Measurements from ENCODE around the gene GNG10. TPM values are rescaled to one million over a fixed set of nuclear protein-coding genes. Genes with fewer than 3 reads are reported as not detected.

GNG10 gene
- total RNA-seq, 2 experiments from 2014 or later, result 8.3 to 10.4 TPM

DNA sequence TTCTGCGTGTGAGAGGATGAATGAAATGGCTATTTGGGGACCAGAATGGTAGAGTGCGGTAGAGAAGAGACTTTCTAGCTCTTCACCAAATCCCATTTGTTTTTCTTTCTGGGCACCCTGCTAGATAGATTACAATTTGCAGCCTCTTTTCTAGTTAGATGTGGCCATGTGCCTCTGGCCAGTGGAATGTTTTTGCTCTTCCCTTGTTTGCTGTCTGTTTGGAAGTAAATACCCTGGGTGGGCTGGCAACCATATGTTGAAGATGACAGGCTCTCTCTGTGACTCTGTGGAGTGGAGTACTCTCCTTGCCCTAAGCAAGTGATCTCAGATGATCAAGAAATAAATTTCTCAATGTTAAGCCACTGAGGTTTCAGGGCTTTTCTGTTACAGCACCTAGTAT, 12.9 kb downstream of the GNG10 start:
- H3K9me2 ChIP-seq (ENCODE audit: insufficient read depth, low read length), result no peaks in the 10 kb centered on the region
- no peaks in the 10 kb centered on the region for H3K4me1 ChIP-seq (ENCODE audit: insufficient read depth, low read length, poor library complexity, severe bottlenecking)
- no peaks in the 10 kb centered on the region for H3K79me2 ChIP-seq (ENCODE audit: insufficient read depth, low read depth, low read length)
- H2AFZ ChIP-seq (ENCODE audit: low read length), result no peak overlapping the region
- H4K20me1 ChIP-seq (ENCODE audit: insufficient read depth, low read length), result no peaks in the 10 kb centered on the region
- no peaks in the 10 kb centered on the region for H3K36me3 ChIP-seq (ENCODE audit: insufficient read depth, low read length)
- ChIA-PET POLR2A (no interaction called here), CTCF (ENCODE audit: unreplicated experiment) (no interaction called here)
- intact Hi-C loops (cut with micrococcal nuclease; ENCODE audit: unreplicated experiment), result no loop called here
- no peaks in the 10 kb centered on the region for H3K9me3 ChIP-seq (ENCODE audit: low read length)
- H3K4me3 ChIP-seq (ENCODE audit: low read depth, low read length, poor library complexity, severe bottlenecking), result no peak overlapping the region
- no peak overlapping the region for H3K27ac ChIP-seq (ENCODE audit: low read depth, low read length, poor library complexity, severe bottlenecking)
- H3K4me2 ChIP-seq (ENCODE audit: low read length), result no peak overlapping the region
- DNase-seq (ENCODE audit: low spot score), result no peak
- TF ChIP-seq, protein P1, sequence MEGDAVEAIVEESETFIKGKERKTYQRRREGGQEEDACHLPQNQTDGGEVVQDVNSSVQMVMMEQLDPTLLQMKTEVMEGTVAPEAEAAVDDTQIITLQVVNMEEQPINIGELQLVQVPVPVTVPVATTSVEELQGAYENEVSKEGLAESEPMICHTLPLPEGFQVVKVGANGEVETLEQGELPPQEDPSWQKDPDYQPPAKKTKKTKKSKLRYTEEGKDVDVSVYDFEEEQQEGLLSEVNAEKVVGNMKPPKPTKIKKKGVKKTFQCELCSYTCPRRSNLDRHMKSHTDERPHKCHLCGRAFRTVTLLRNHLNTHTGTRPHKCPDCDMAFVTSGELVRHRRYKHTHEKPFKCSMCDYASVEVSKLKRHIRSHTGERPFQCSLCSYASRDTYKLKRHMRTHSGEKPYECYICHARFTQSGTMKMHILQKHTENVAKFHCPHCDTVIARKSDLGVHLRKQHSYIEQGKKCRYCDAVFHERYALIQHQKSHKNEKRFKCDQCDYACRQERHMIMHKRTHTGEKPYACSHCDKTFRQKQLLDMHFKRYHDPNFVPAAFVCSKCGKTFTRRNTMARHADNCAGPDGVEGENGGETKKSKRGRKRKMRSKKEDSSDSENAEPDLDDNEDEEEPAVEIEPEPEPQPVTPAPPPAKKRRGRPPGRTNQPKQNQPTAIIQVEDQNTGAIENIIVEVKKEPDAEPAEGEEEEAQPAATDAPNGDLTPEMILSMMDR (conservative IDR thresholded peaks at IDR 0.05; ENCODE audit: low read length), result no peak
- TF ChIP-seq EZH2phosphoT487 (IDR thresholded peaks at IDR 0.05; ENCODE audit: borderline replicate concordance, low read depth, low read length), result no peak
- BruUV-seq (replicated peaks), result no TSS peak

- H3K27ac ChIP-seq (ENCODE audit: low read depth, low read length, poor library complexity, severe bottlenecking), result no peak overlapping the region
- no peaks in the 10 kb centered on the region for H3K79me2 ChIP-seq (ENCODE audit: insufficient read depth, low read depth, low read length)
- H3K4me3 ChIP-seq (ENCODE audit: low read depth, low read length, poor library complexity, severe bottlenecking), result no peak overlapping the region
- H3K9me3 ChIP-seq (ENCODE audit: low read length), result no peaks in the 10 kb centered on the region
- intact Hi-C loops (cut with micrococcal nuclease; ENCODE audit: unreplicated experiment), result no loop called here
- H3K4me2 ChIP-seq (ENCODE audit: low read length), result no peak overlapping the region
- TF ChIP-seq, protein P1 (conservative IDR thresholded peaks at IDR 0.05; ENCODE audit: low read length), result no peak
- TF ChIP-seq EZH2phosphoT487 (IDR thresholded peaks at IDR 0.05; ENCODE audit: borderline replicate concordance, low read depth, low read length), result no peak
- no peaks in the 10 kb centered on the region for H4K20me1 ChIP-seq (ENCODE audit: insufficient read depth, low read length)
- no TSS peak for BruUV-seq (replicated peaks)
- H3K9me2 ChIP-seq (ENCODE audit: insufficient read depth, low read length), result no peaks in the 10 kb centered on the region
- ChIA-PET POLR2A (no interaction called here), CTCF (ENCODE audit: unreplicated experiment) (no interaction called here)
- no peak overlapping the region for H2AFZ ChIP-seq (ENCODE audit: low read length)
- H3K4me1 ChIP-seq (ENCODE audit: insufficient read depth, low read length, poor library complexity, severe bottlenecking), result no peaks in the 10 kb centered on the region
- DNase-seq (ENCODE audit: low spot score), result no peak
- H3K36me3 ChIP-seq (ENCODE audit: insufficient read depth, low read length), result no peaks in the 10 kb centered on the region
Measured at GRCh38 chr9:111676116-111676515, 14.7 kb downstream of the GNG10 start.

DNA sequence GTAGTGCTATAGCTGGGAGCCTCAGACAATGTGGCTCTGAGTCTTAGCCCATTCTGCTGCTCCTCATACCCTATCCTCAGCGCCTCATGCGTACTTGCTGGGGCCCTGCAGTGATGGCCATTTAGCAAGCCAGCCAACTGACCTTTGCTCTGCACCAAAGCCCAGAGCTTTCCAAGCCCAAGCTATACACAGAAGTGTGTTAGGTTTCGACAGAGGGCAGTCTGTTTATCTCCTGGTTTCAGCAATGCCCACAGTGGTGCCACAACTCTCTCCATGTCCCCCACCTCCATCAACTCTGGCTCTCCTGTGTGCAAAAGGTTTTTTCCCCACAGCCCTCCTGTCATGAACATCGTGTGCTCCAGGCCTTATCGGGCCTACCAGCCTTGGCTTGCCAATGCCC, 16.9 kb downstream of the GNG10 start:
- POLR2A ChIA-PET, result no interaction called here
- no TSS peak for BruUV-seq (replicated peaks)

More for the DNA sequence above, 16.9 kb downstream of the GNG10 start:
- no peak overlapping the region for H2AFZ ChIP-seq (ENCODE audit: low read length)
- no peak overlapping the region for H3K4me2 ChIP-seq (ENCODE audit: low read length)
- no peaks in the 10 kb centered on the region for H3K36me3 ChIP-seq (ENCODE audit: insufficient read depth, low read length)
- H4K20me1 ChIP-seq (ENCODE audit: insufficient read depth, low read length), result no peaks in the 10 kb centered on the region
- intact Hi-C loops (cut with micrococcal nuclease; ENCODE audit: unreplicated experiment), result no loop called here
- DNase-seq (ENCODE audit: low spot score), result no peak
- no peaks in the 10 kb centered on the region for H3K9me3 ChIP-seq (ENCODE audit: low read length)
- no peak for TF ChIP-seq EZH2phosphoT487 (IDR thresholded peaks at IDR 0.05; ENCODE audit: borderline replicate concordance, low read depth, low read length)
- TF ChIP-seq, protein P1 (conservative IDR thresholded peaks at IDR 0.05; ENCODE audit: low read length), result no peak
- H3K27ac ChIP-seq (ENCODE audit: low read depth, low read length, poor library complexity, severe bottlenecking), result no peak overlapping the region
- CTCF ChIA-PET (ENCODE audit: unreplicated experiment), result no interaction called here
- no peaks in the 10 kb centered on the region for H3K79me2 ChIP-seq (ENCODE audit: insufficient read depth, low read depth, low read length)
- no peak overlapping the region for H3K4me3 ChIP-seq (ENCODE audit: low read depth, low read length, poor library complexity, severe bottlenecking)
- H3K9me2 ChIP-seq (ENCODE audit: insufficient read depth, low read length), result no peaks in the 10 kb centered on the region
- H3K4me1 ChIP-seq (ENCODE audit: insufficient read depth, low read length, poor library complexity, severe bottlenecking), result no peaks in the 10 kb centered on the region
